Keratinocyte (primary cell): ENCODE data around the gene CLCN7.

Source experiments
- CTCF ChIP-seq, 3 experiments: IDR thresholded peaks in 1 of 3; conservative IDR thresholded peaks in 1 of 3; optimal IDR thresholded peaks in 1 of 3; 2 replicates in 2 of 3; 3 replicates in 1 of 3; pipeline versions ENCODE3 to v1.5.1; 2011; ENCODE audit warnings: low read length in 3 of 3, mild to moderate bottlenecking in 3 of 3, moderate library complexity in 2 of 3, control low read depth in 1 of 3, inconsistent platforms in 1 of 3; ENCODE audit not compliant: insufficient read depth in 2 of 3; ENCODE audit errors: extremely low read depth in 1 of 3
- EZH2 ChIP-seq: IDR thresholded peaks from one replicate; pipeline ENCODE4 v1.6.1; 2012; ENCODE audit warnings: inconsistent platforms, mild to moderate bottlenecking, low read length, moderate library complexity

- no peak for TF ChIP-seq CTCF (optimal IDR thresholded peaks at IDR 0.05 in 1 of 3, IDR thresholded peaks at IDR 0.05 in 1 of 3, conservative IDR thresholded peaks at IDR 0.05 in 1 of 3; ENCODE audit: extremely low read depth in 1 of 3, insufficient read depth in 2 of 3, low read length in 3 of 3)
- TF ChIP-seq EZH2: no peak
These were observed 71.8 kb downstream of the CLCN7 start for GRCh38 chr16:1403036-1403435.
